DND-41 (cell line): ENCODE measurements around the gene APH1B.

Source experiments
- ATAC-seq: fragments of 200-7000 bp; cut with Tn5 transposase; 3 replicates; pipeline ENCODE4 v1.9.1; 2021; ENCODE audit warnings: low read depth; ENCODE audit not compliant: insufficient read depth
- DNase-seq: peaks from one replicate; pipeline ENCODE4 v3.0.0-alpha.2; 2020
- H2AFZ ChIP-seq: 2 replicates; pipeline ENCODE4 v1.6.0; 2012; ENCODE audit warnings: low read depth, low read length
- H3K27ac ChIP-seq: 2 replicates; pipeline ENCODE4 v1.5.1; 2012; ENCODE audit warnings: low read length, inconsistent platforms
- H3K27me3 ChIP-seq: fragments of 200-600 bp; sonication (generic); 2 replicates; pipeline ENCODE4 v1.6.0; 2012; ENCODE audit warnings: low read length, mild to moderate bottlenecking, inconsistent platforms; ENCODE audit not compliant: insufficient read depth, poor library complexity
- H3K36me3 ChIP-seq: 2 replicates; pipeline ENCODE4 v1.5.1; 2012; ENCODE audit warnings: low read length, inconsistent platforms; ENCODE audit not compliant: insufficient read depth
- H3K4me1 ChIP-seq: 2 replicates; pipeline ENCODE4 v1.5.1; 2012; ENCODE audit warnings: mild to moderate bottlenecking, low read length; ENCODE audit not compliant: insufficient read depth
- H3K4me2 ChIP-seq: 2 replicates; pipeline ENCODE4 v1.6.0; 2012; ENCODE audit warnings: mild to moderate bottlenecking, moderate library complexity, low read length, inconsistent platforms; ENCODE audit not compliant: insufficient read depth
- H3K4me3 ChIP-seq, 2 experiments: fragments of 200-600 bp in 1 of 2; shearing (Covaris generic) in 1 of 2; 2 replicates each; pipeline ENCODE4 v1.5.1; 2012 to 2016; ENCODE audit warnings: inconsistent platforms in 2 of 2, low read length in 2 of 2, mild to moderate bottlenecking in 2 of 2, low read depth in 1 of 2, moderate library complexity in 1 of 2
- H3K79me2 ChIP-seq: 2 replicates; pipeline ENCODE4 v1.6.0; 2012; ENCODE audit warnings: low read length, inconsistent platforms; ENCODE audit not compliant: insufficient read depth
- H3K9ac ChIP-seq: 2 replicates; pipeline ENCODE4 v1.6.0; 2012; ENCODE audit warnings: low read depth, mild to moderate bottlenecking, inconsistent platforms, low read length, moderate library complexity
- H3K9me3 ChIP-seq: 2 replicates; pipeline ENCODE4 v1.5.1; 2012; ENCODE audit warnings: low read length, moderate library complexity, mild to moderate bottlenecking, inconsistent platforms; ENCODE audit not compliant: insufficient read depth, severe bottlenecking
- H4K20me1 ChIP-seq: 2 replicates; pipeline ENCODE4 v1.6.0; 2012; ENCODE audit warnings: low read length; ENCODE audit not compliant: insufficient read depth
- CTCF ChIP-seq: IDR thresholded peaks from 2 replicates; pipeline ENCODE4 v1.5.1; 2012; ENCODE audit warnings: borderline replicate concordance, low read length, moderate library complexity, mild to moderate bottlenecking; ENCODE audit not compliant: poor library complexity, severe bottlenecking; ENCODE audit errors: extremely low read depth
- EZH2 ChIP-seq: IDR thresholded peaks from 3 replicates; pipeline ENCODE4 v1.6.1; 2012; ENCODE audit warnings: borderline replicate concordance, low read depth, mild to moderate bottlenecking, moderate library complexity, low read length, inconsistent platforms; ENCODE audit not compliant: severe bottlenecking

The APH1B gene

GRCh38 chr15:63291507-63291906 lies 14.1 kb downstream of the APH1B start:
- H3K27ac ChIP-seq = no peak overlapping the region
- TF ChIP-seq EZH2 (no peak), CTCF (no peak)
- H3K4me3 ChIP-seq = no peak overlapping the region
- no peaks in the 10 kb centered on the region for H3K9me3 ChIP-seq
- no peaks in the 10 kb centered on the region for H4K20me1 ChIP-seq
- H3K36me3 ChIP-seq = peaks cover 16% of the 10 kb centered on the region; the same call in 1 of the 2 replicates
- H3K4me2 ChIP-seq = no peak overlapping the region
- H3K79me2 ChIP-seq = no peaks in the 10 kb centered on the region
- H2AFZ ChIP-seq = no peak overlapping the region
- H3K4me1 ChIP-seq = no peaks in the 10 kb centered on the region
- DNase-seq = no peak
- H3K27me3 ChIP-seq = no peaks in the 10 kb centered on the region
- no peak for ATAC-seq
- no peak overlapping the region for H3K9ac ChIP-seq

GRCh38 chr15:63292241-63292640 lies 14.8 kb downstream of the APH1B start:
- no peak for TF ChIP-seq CTCF
- no peak for TF ChIP-seq EZH2
- no peaks in the 10 kb centered on the region for H4K20me1 ChIP-seq
- DNase-seq = no peak
- H3K9me3 ChIP-seq = no peaks in the 10 kb centered on the region
- ATAC-seq = no peak
- H3K27ac ChIP-seq = no peak overlapping the region
- H3K27me3 ChIP-seq = no peaks in the 10 kb centered on the region
- H3K79me2 ChIP-seq = no peaks in the 10 kb centered on the region
- no peak overlapping the region for H3K4me3 ChIP-seq
- no peak overlapping the region for H3K4me2 ChIP-seq
- no peaks in the 10 kb centered on the region for H3K4me1 ChIP-seq
- H3K9ac ChIP-seq = no peak overlapping the region
- peaks cover 13% of the 10 kb centered on the region; the same call in 1 of the 2 replicates for H3K36me3 ChIP-seq
- H2AFZ ChIP-seq = no peak overlapping the region

GRCh38 chr15:63292771-63293170 lies 15.4 kb downstream of the APH1B start:
- Histone ChIP-seq H3K36me3 (peaks cover 16% of the 10 kb centered on the region; the same call in 1 of the 2 replicates), H3K4me2 (no peak overlapping the region)

More at GRCh38 chr15:63292771-63293170, 15.4 kb downstream of the APH1B start:
- H3K79me2 ChIP-seq = no peaks in the 10 kb centered on the region
- H3K9me3 ChIP-seq = no peaks in the 10 kb centered on the region
- no peak overlapping the region for H3K9ac ChIP-seq
- ATAC-seq (no peak), DNase-seq (no peak)
- no peak overlapping the region for H3K27ac ChIP-seq
- no peak overlapping the region for H2AFZ ChIP-seq
- H4K20me1 ChIP-seq = no peaks in the 10 kb centered on the region
- no peaks in the 10 kb centered on the region for H3K27me3 ChIP-seq
- no peak overlapping the region for H3K4me3 ChIP-seq
- no peaks in the 10 kb centered on the region for H3K4me1 ChIP-seq
- TF ChIP-seq CTCF (no peak), EZH2 (no peak)
